K562 (cell line): ENCODE data around the gene UIMC1. TPM values are rescaled to one million over a fixed set of nuclear protein-coding genes. Genes with fewer than 3 reads are reported as not detected.

Experiments used
- BCL6 ChIP-seq: fragments of 250-450 bp; sonication (Bioruptor Pico); IDR thresholded peaks from 2 replicates; pipeline ENCODE4 v1.4.0; 2020
- ELK1 ChIP-seq: sonication (generic); formaldehyde crosslinking; IDR thresholded peaks from 2 replicates; pipeline ENCODE4 v1.8.1; 2022; ENCODE audit warnings: missing genetic modification reagents
- FOXA1 ChIP-seq: fragments of 450-650 bp; IDR thresholded peaks from 2 replicates; pipeline ENCODE4 v1.6.1; 2016; ENCODE audit warnings: mild to moderate bottlenecking, borderline replicate concordance
- MGA ChIP-seq: fragments of 450-650 bp; IDR thresholded peaks from 2 replicates; pipeline ENCODE4 v1.6.1; 2016; ENCODE audit warnings: mild to moderate bottlenecking, moderate library complexity
- MITF ChIP-seq: IDR thresholded peaks from 2 replicates; pipeline ENCODE4 v1.6.1; 2014; ENCODE audit warnings: antibody characterized with exemption
- NCOA2 ChIP-seq, 2 experiments: fragments of 450-650 bp; IDR thresholded peaks; 2 replicates each; pipeline ENCODE4 v1.6.1; 2018; ENCODE audit warnings: mild to moderate bottlenecking in 2 of 2, moderate library complexity in 1 of 2; ENCODE audit not compliant: partially characterized antibody in 2 of 2
- RCOR1 ChIP-seq, 2 experiments: IDR thresholded peaks; 2 replicates each; pipeline ENCODE4 v1.6.1; 2012; ENCODE audit warnings: low read depth in 2 of 2, low read length in 2 of 2, borderline replicate concordance in 1 of 2, improper control_type of control experiment in 1 of 2
- SAFB2 ChIP-seq: fragments of 200-400 bp; formaldehyde crosslinking; IDR thresholded peaks from 2 replicates; pipeline ENCODE4 v1.6.1; 2018; ENCODE audit warnings: borderline replicate concordance, low read length, low read depth, moderate library complexity; ENCODE audit not compliant: severe bottlenecking
- SPI1 ChIP-seq: IDR thresholded peaks from 2 replicates; pipeline ENCODE4 v1.6.1; 2011; ENCODE audit warnings: low read depth, low read length, control low read depth, borderline replicate concordance
- ZBED1 ChIP-seq: IDR thresholded peaks from 2 replicates; pipeline ENCODE4 v1.6.1; 2014
- ZNF583 ChIP-seq: fragments of 250-450 bp; sonication (Bioruptor Pico); IDR thresholded peaks from 2 replicates; pipeline ENCODE4 v1.4.0; 2020
- ZNF79 ChIP-seq: fragments of 250-450 bp; sonication (Bioruptor Pico); IDR thresholded peaks from 2 replicates; pipeline ENCODE4 v1.4.0; 2020; ENCODE audit warnings: low read depth, mild to moderate bottlenecking, moderate library complexity
- polyA plus RNA-seq, 8 experiments: library from polyadenylated mRNA; depleted of rRNA in 4 of 8; stranded (reverse) in 5 of 8; unstranded in 3 of 8; fragments of >200 nt; fragmentation: Nextera tagmentation in 2 of 8; fragmentation: Illumina TruSeq in 1 of 8; extraction: Ambion mirVana in 2 of 8; extraction: Trizol in 1 of 8; gene quantifications; 2 replicates each; pipeline versions ENCODE4 v1.2.1 to v1.2.3, GENCODE V29; 2011 to 2014; ENCODE audit warnings: inconsistent platforms in 1 of 8, missing spikeins in 1 of 8
- total RNA-seq, 7 experiments: library from RNA; depleted of rRNA in 6 of 7; stranded (reverse); fragments of >200 nt in 6 of 7; fragmentation: Illumina TruSeq in 2 of 7; extraction: Trizol in 2 of 7; gene quantifications; 2 replicates each; pipeline versions ENCODE4 v1.2.1 to v1.2.3, GENCODE V29; 2011 to 2021; ENCODE audit warnings: low replicate concordance in 1 of 7

The UIMC1 gene
- total and polyA plus RNA-seq, 9 of the 15 experiments (the other 6 are each of a cell fraction or from before 2014, with no cell fraction given) = 14.9 to 51.7 (median 36.8) TPM

- TF ChIP-seq MGA = no peak
- TF ChIP-seq ZNF79 (CRISPR knock-in tag) = no peak
- TF ChIP-seq SPI1 = no peak
- TF ChIP-seq SAFB2 = no peak
- no peak for TF ChIP-seq ELK1 (CRISPR knock-in tag)
- no peak for TF ChIP-seq NCOA2 (IDR thresholded peaks at IDR 0.05; ENCODE audit: partially characterized antibody in 2 of 2)
- TF ChIP-seq FOXA1 = no peak
- no peak for TF ChIP-seq ZNF583
- no peak for TF ChIP-seq BCL6 (CRISPR knock-in tag)
- no peak for TF ChIP-seq RCOR1 (IDR thresholded peaks at IDR 0.05; ENCODE audit: borderline replicate concordance in 1 of 2, low read depth in 2 of 2, low read length in 2 of 2)
- TF ChIP-seq MITF = no peak
- no peak for TF ChIP-seq ZBED1
Measured at GRCh38 chr5:176979669-176980068, 26.9 kb downstream of the UIMC1 start (continued).
